Fibroblast of lung (primary cell): ENCODE measurements around the gene ARPC2.

ENCODE experiments used
- EZH2 ChIP-seq: IDR thresholded peaks from 2 replicates; pipeline ENCODE4 v1.5.1; 2012; ENCODE audit warnings: low read length, control low read depth, mild to moderate bottlenecking; ENCODE audit errors: missing control alignments
- TF ChIP-seq, protein P1 (sequence below), 2 donors: IDR thresholded peaks in 1 of 2; conservative IDR thresholded peaks in 1 of 2; 1 replicate in 1 of 2; 2 replicates in 1 of 2; pipeline ENCODE4 v1.5.1; 2011 to 2012; ENCODE audit warnings: low read length in 2 of 2, control low read depth in 1 of 2, inconsistent platforms in 1 of 2, low read depth in 1 of 2, mild to moderate bottlenecking in 1 of 2

- TF ChIP-seq, protein P1, sequence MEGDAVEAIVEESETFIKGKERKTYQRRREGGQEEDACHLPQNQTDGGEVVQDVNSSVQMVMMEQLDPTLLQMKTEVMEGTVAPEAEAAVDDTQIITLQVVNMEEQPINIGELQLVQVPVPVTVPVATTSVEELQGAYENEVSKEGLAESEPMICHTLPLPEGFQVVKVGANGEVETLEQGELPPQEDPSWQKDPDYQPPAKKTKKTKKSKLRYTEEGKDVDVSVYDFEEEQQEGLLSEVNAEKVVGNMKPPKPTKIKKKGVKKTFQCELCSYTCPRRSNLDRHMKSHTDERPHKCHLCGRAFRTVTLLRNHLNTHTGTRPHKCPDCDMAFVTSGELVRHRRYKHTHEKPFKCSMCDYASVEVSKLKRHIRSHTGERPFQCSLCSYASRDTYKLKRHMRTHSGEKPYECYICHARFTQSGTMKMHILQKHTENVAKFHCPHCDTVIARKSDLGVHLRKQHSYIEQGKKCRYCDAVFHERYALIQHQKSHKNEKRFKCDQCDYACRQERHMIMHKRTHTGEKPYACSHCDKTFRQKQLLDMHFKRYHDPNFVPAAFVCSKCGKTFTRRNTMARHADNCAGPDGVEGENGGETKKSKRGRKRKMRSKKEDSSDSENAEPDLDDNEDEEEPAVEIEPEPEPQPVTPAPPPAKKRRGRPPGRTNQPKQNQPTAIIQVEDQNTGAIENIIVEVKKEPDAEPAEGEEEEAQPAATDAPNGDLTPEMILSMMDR (conservative IDR thresholded peaks at IDR 0.05 in 1 of 2, IDR thresholded peaks at IDR 0.05 in 1 of 2; ENCODE audit: low read depth in 1 of 2, low read length in 2 of 2), result no peak
- no peak for TF ChIP-seq EZH2
Measured at GRCh38 chr2:218186876-218187275, 30.1 kb upstream of the ARPC2 start.
